HepG2 (cell line): ENCODE data around the gene B4GALT3. TPM values are rescaled to one million over a fixed set of nuclear protein-coding genes. Genes with fewer than 3 reads are reported as not detected.

Source experiments
- ATAC-seq: fragments of 200-7000 bp; cut with Tn5 transposase; 3 replicates; pipeline ENCODE4 v1.9.1; 2020; ENCODE audit warnings: mild to moderate bottlenecking, moderate library complexity
- BruUV-seq: library from RNA; stranded (reverse); fragments of 400-500 nt; replicated peaks from 2 replicates; lab custom pipeline; 2021; lab: Mats Ljungman, UMichigan
- CTCF ChIA-PET: fragments of 300-600 bp; formaldehyde crosslinking; extraction: SDS; loops from one replicate; lab custom pipeline; 2021; ENCODE audit warnings: low total read pairs, inconsistent platforms, low intra/inter-chr PET ratio; lab: Yijun Ruan, JAX
- POLR2A ChIA-PET: fragments of 350-600 bp; sonication (Branson Sonifier 250); formaldehyde crosslinking; loops from one replicate; lab custom pipeline; 2020; ENCODE audit warnings: antibody characterized with exemption, inconsistent platforms; lab: Yijun Ruan, JAX
- DNase-seq: peaks from one replicate; pipeline ENCODE4 v3.0.0-alpha.2; 2015; ENCODE audit warnings: low spot score
- FAIRE-seq: peaks from 3 replicates; lab custom pipeline; 2011; peaks lifted over from hg19 to GRCh38; lab: Jason Lieb, UNC
- H2AFZ ChIP-seq: one replicate; pipeline ENCODE4 v1.6.1; 2011; ENCODE audit warnings: low read length, inconsistent platforms
- H3K27ac ChIP-seq: fragments of 300-600 bp; 3 replicates; pipeline ENCODE4 v1.8.0; 2011; ENCODE audit warnings: mixed run types, mild to moderate bottlenecking, mixed read lengths, low read length, inconsistent platforms; ENCODE audit not compliant: insufficient read depth; ENCODE audit errors: extremely low read length
- H3K27me3 ChIP-seq, 2 experiments: fragments of 200-600 bp in 1 of 2; 2 replicates in 1 of 2; 3 replicates in 1 of 2; pipeline versions ENCODE4 v1.6.0 to v1.8.0; 2011; ENCODE audit warnings: low read length in 2 of 2, mild to moderate bottlenecking in 2 of 2, moderate library complexity in 2 of 2, inconsistent platforms in 1 of 2; ENCODE audit not compliant: insufficient read depth in 2 of 2, control insufficient read depth in 1 of 2
- H3K36me3 ChIP-seq, 2 experiments: fragments of 200-600 bp in 1 of 2; replicated peaks in 1 of 2; 2 replicates in 1 of 2; 3 replicates in 1 of 2; pipeline versions ENCODE4 v1.5.1 to v1.8.0; 2011; ENCODE audit warnings: low read length in 2 of 2, inconsistent platforms in 1 of 2; ENCODE audit not compliant: insufficient read depth in 2 of 2, control insufficient read depth in 1 of 2
- H3K4me1 ChIP-seq: 2 replicates; pipeline ENCODE4 v1.5.1; 2012; ENCODE audit warnings: low read length, inconsistent platforms; ENCODE audit not compliant: insufficient read depth
- H3K4me2 ChIP-seq: 2 replicates; pipeline ENCODE4 v1.6.0; 2011; ENCODE audit warnings: low read depth, low read length, inconsistent platforms
- H3K4me3 ChIP-seq, 3 experiments: fragments of 200-600 bp in 1 of 3; sonication (generic), shearing (Covaris generic) in 1 of 3; replicated peaks in 1 of 3; 2 replicates each; pipeline ENCODE4 v1.5.1; 2011 to 2016; ENCODE audit warnings: low read length in 3 of 3, inconsistent platforms in 2 of 3, low read depth in 2 of 3, mild to moderate bottlenecking in 2 of 3, control low read depth in 1 of 3, mixed read lengths in 1 of 3; ENCODE audit not compliant: insufficient read depth in 1 of 3
- H3K79me2 ChIP-seq: one replicate; pipeline ENCODE4 v1.6.1; 2011; ENCODE audit warnings: low read length, inconsistent platforms; ENCODE audit not compliant: insufficient read depth
- H3K9ac ChIP-seq: 2 replicates; pipeline ENCODE4 v1.6.0; 2011; ENCODE audit warnings: mild to moderate bottlenecking, low read depth, low read length, inconsistent platforms; ENCODE audit not compliant: insufficient read depth
- H3K9me3 ChIP-seq: 2 replicates; pipeline ENCODE4 v1.5.1; 2012; ENCODE audit warnings: mild to moderate bottlenecking, low read length
- H4K20me1 ChIP-seq: 2 replicates; pipeline ENCODE4 v1.6.0; 2011; ENCODE audit warnings: inconsistent platforms, mild to moderate bottlenecking, low read length, moderate library complexity; ENCODE audit not compliant: insufficient read depth
- HNRNPH1 ChIP-seq: fragments of 200-400 bp; formaldehyde crosslinking; optimal IDR thresholded peaks from 2 replicates; pipeline ENCODE3; 2017; ENCODE audit warnings: mild to moderate bottlenecking, low read depth, low read length
- MAFG ChIP-seq: sonication (generic); formaldehyde crosslinking; IDR thresholded peaks from 2 replicates; pipeline ENCODE4 v1.5.1; 2020; ENCODE audit warnings: mild to moderate bottlenecking, missing genetic modification reagents
- MED1 ChIP-seq: sonication (generic); formaldehyde crosslinking; IDR thresholded peaks from 2 replicates; pipeline ENCODE4 v1.4.0; 2020; ENCODE audit warnings: missing genetic modification reagents
- SNRNP70 ChIP-seq: fragments of 200-400 bp; formaldehyde crosslinking; IDR thresholded peaks from 2 replicates; pipeline ENCODE4 v1.6.1; 2017; ENCODE audit warnings: mild to moderate bottlenecking, low read depth, low read length, moderate library complexity
- SP5 ChIP-seq: IDR thresholded peaks from 2 replicates; pipeline ENCODE4 v1.6.1; 2016; ENCODE audit warnings: low read depth, borderline replicate concordance
- SRF ChIP-seq: IDR thresholded peaks from 2 replicates; pipeline ENCODE4 v1.6.1; 2011; ENCODE audit warnings: mild to moderate bottlenecking, low read depth, low read length, moderate library complexity
- ZNF350 ChIP-seq: sonication (generic); formaldehyde crosslinking; IDR thresholded peaks from 2 replicates; pipeline ENCODE4 v1.4.0; 2020; ENCODE audit warnings: mild to moderate bottlenecking, low read depth, missing genetic modification reagents, borderline replicate concordance
- ZNF484 ChIP-seq: sonication (generic); formaldehyde crosslinking; IDR thresholded peaks from 2 replicates; pipeline ENCODE4 v1.5.1; 2020; ENCODE audit warnings: mild to moderate bottlenecking, low read depth, missing genetic modification reagents, borderline replicate concordance
- ZNF556 ChIP-seq: sonication (generic); formaldehyde crosslinking; IDR thresholded peaks from 2 replicates; pipeline ENCODE4 v1.4.0; 2020; ENCODE audit warnings: mild to moderate bottlenecking, missing genetic modification reagents, borderline replicate concordance
- ZNF839 ChIP-seq: sonication (generic); formaldehyde crosslinking; IDR thresholded peaks from 2 replicates; pipeline ENCODE4 v1.4.0; 2020; ENCODE audit warnings: missing genetic modification reagents, mild to moderate bottlenecking, borderline replicate concordance
- WGBS: methylation state at CpG from one replicate; pipeline ENCODE4 v1.1.6; 2017; ENCODE audit warnings: low lambda C conversion rate; 5-methylcytosine and 5-hydroxymethylcytosine counted together
- in situ Hi-C: cut with HindIII; loops from 2 replicates; pipeline ENCODE4 v1.10.0; 2017; ENCODE audit warnings: low pct_unique_long_range_greater_than_20kb; ENCODE audit not compliant: extremely low pct_ligation_motif_present
- intact Hi-C: fragments of 100-400 bp; cut with micrococcal nuclease; formaldehyde crosslinking; loops from one replicate; pipeline ENCODE4 v1.10.0; 2022; ENCODE audit not compliant: unreplicated experiment
- polyA plus RNA-seq, 8 experiments: library from polyadenylated mRNA; depleted of rRNA in 3 of 8; stranded (reverse) in 7 of 8; unstranded in 1 of 8; fragments of >200 nt; fragmentation: Illumina TruSeq in 4 of 8; extraction: Trizol in 4 of 8; gene quantifications; 2 replicates each; pipeline versions ENCODE4 v1.2.1 to v1.2.3, GENCODE V29; 2011 to 2016; ENCODE audit warnings: low read depth in 4 of 8, missing spikeins in 1 of 8, mixed read lengths in 1 of 8; ENCODE audit not compliant: insufficient read depth in 1 of 8
- total RNA-seq, 5 experiments: library from RNA; depleted of rRNA; stranded (reverse); fragments of >200 nt; fragmentation: Illumina TruSeq; extraction: Trizol; gene quantifications; 2 replicates each; pipeline ENCODE4 v1.2.3, GENCODE V29; 2016; ENCODE audit warnings: low read depth in 1 of 5
- TF ChIP-seq, protein P1 (sequence below): sonication (generic); formaldehyde crosslinking; IDR thresholded peaks from 2 replicates; pipeline ENCODE4 v1.4.0; 2020; ENCODE audit warnings: missing genetic modification reagents, mild to moderate bottlenecking, borderline replicate concordance
- TF ChIP-seq, protein P2 (sequence below): sonication (generic); formaldehyde crosslinking; IDR thresholded peaks from 2 replicates; pipeline ENCODE4 v1.8.0; 2022; ENCODE audit warnings: mild to moderate bottlenecking, missing genetic modification reagents
- TF ChIP-seq, protein P3 (sequence below): sonication (generic); formaldehyde crosslinking; IDR thresholded peaks from 2 replicates; pipeline ENCODE4 v1.5.1; 2020; ENCODE audit warnings: missing genetic modification reagents, mild to moderate bottlenecking, borderline replicate concordance

B4GALT3 gene
- total and polyA plus RNA-seq, 2 of the 13 experiments (the other 11 are each of a cell fraction or from before 2014, with no cell fraction given), result 35.6 to 40.4 TPM

DNA sequence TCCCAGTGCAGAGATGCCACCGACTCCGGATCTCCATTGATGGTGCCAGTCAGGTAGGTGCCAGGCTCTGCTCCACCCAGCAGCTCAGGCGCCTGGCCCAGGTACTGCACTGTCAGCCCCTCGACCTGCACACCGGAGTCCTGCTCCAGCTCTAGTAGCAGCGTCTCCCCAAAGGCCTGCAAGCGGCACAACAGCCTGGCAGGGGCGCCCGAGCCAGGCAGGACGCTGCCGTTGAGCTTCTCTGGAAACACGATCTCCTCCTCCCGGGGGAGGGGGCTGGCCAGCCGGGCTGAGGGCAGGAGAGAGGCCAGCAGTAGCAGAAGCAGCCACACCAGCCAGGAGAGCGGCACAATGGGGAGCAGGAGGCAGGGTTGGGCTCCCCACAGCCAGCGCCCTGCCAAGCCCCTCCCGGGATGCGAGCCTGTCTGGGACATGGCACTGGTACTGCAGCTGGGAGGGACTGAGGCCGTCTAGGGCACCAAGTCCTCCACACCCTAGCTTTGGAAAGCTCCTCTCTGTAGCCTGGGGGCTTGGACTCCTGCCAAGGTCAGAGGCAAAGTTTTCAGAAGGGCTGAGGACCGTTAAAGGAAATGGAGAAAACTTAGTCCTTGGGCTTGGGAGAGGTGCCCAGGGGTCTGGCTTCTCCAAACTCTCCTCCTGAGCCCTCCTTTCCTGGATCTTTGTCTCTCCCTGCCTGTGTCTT is 21.0 kb upstream of the B4GALT3 start:
- Histone ChIP-seq H2AFZ (no peak overlapping the region), H3K27ac (no peak overlapping the region), H3K36me3 (peaks cover 0 to 2% of the 10 kb centered on the region in 2 experiments; a peak in 1 of 5 replicates), H4K20me1 (no peaks in the 10 kb centered on the region), H3K9ac (peak overlapping the region; percentile 56), H3K4me1 (peaks cover 68% of the 10 kb centered on the region), H3K79me2 (peaks cover 9% of the 10 kb centered on the region), H3K4me2 (peak overlapping the region; percentile 98), H3K4me3 (peak overlapping the region; percentile 54 to 85 (median 56)), H3K27me3 (no peaks in the 10 kb centered on the region; a peak in 1 of 5 replicates), H3K9me3 (no peaks in the 10 kb centered on the region)
- ChIA-PET CTCF (no interaction called here), POLR2A (interaction anchor here (0.9 to 3.5 kb wide), 13 partner anchors 18 to 202 kb away, joined by 3 to 44 read pairs (median 4); partner anchors contain the start of genes APOA2, B4GALT3, CFAP126 and PPOX)
- FAIRE-seq (no peak), DNase-seq (peak; percentile 56), ATAC-seq (peak; percentile 60)
- intact Hi-C loops, result loop anchor here (1.0 kb wide), 1 partner anchor 27 kb away; no protein-coding TSS in a partner anchor
- WGBS, result 2% methylated on average over 7 of the region's 20 CpGs
- BruUV-seq, result no TSS peak
- in situ Hi-C loops, result loop anchor here (5.0 kb wide), 1 partner anchor 184 kb away; no protein-coding TSS in a partner anchor
- TF ChIP-seq ZNF839 (no peak), SRF (no peak), SP5 (CRISPR knock-in tag) (no peak), ZNF484 (CRISPR knock-in tag) (no peak), ZNF350 (CRISPR knock-in tag) (no peak; the same call in 1 of the 2 replicates), ZNF556 (CRISPR knock-in tag) (no peak; the same call in 1 of the 2 replicates), HNRNPH1 (no peak), MED1 (CRISPR knock-in tag) (no peak), MAFG (CRISPR knock-in tag) (peak; percentile 50; the same call in 1 of the 2 replicates), SNRNP70 (no peak)
- TF ChIP-seq, protein P1, sequence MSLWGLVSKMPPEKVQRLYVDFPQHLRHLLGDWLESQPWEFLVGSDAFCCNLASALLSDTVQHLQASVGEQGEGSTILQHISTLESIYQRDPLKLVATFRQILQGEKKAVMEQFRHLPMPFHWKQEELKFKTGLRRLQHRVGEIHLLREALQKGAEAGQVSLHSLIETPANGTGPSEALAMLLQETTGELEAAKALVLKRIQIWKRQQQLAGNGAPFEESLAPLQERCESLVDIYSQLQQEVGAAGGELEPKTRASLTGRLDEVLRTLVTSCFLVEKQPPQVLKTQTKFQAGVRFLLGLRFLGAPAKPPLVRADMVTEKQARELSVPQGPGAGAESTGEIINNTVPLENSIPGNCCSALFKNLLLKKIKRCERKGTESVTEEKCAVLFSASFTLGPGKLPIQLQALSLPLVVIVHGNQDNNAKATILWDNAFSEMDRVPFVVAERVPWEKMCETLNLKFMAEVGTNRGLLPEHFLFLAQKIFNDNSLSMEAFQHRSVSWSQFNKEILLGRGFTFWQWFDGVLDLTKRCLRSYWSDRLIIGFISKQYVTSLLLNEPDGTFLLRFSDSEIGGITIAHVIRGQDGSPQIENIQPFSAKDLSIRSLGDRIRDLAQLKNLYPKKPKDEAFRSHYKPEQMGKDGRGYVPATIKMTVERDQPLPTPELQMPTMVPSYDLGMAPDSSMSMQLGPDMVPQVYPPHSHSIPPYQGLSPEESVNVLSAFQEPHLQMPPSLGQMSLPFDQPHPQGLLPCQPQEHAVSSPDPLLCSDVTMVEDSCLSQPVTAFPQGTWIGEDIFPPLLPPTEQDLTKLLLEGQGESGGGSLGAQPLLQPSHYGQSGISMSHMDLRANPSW (CRISPR knock-in tag), result no peak
- TF ChIP-seq, protein P2, sequence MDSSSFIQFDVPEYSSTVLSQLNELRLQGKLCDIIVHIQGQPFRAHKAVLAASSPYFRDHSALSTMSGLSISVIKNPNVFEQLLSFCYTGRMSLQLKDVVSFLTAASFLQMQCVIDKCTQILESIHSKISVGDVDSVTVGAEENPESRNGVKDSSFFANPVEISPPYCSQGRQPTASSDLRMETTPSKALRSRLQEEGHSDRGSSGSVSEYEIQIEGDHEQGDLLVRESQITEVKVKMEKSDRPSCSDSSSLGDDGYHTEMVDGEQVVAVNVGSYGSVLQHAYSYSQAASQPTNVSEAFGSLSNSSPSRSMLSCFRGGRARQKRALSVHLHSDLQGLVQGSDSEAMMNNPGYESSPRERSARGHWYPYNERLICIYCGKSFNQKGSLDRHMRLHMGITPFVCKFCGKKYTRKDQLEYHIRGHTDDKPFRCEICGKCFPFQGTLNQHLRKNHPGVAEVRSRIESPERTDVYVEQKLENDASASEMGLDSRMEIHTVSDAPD, result no peak
- TF ChIP-seq, protein P3, sequence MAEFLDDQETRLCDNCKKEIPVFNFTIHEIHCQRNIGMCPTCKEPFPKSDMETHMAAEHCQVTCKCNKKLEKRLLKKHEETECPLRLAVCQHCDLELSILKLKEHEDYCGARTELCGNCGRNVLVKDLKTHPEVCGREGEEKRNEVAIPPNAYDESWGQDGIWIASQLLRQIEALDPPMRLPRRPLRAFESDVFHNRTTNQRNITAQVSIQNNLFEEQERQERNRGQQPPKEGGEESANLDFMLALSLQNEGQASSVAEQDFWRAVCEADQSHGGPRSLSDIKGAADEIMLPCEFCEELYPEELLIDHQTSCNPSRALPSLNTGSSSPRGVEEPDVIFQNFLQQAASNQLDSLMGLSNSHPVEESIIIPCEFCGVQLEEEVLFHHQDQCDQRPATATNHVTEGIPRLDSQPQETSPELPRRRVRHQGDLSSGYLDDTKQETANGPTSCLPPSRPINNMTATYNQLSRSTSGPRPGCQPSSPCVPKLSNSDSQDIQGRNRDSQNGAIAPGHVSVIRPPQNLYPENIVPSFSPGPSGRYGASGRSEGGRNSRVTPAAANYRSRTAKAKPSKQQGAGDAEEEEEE (CRISPR knock-in tag), result no peak
